Measurements from ENCODE around the gene ALK.

The ALK gene

GRCh38 chr2:29165362-29166241 lies 755.8 kb downstream of the ALK start:
- no peak overlapping the region for H3K4me3 ChIP-seq (ENCODE audit: low read depth, low read length)
- TF ChIP-seq MYC (IDR thresholded peaks at IDR 0.05; ENCODE audit: low read depth, low read length) (no peak), MAX (IDR thresholded peaks at IDR 0.05; ENCODE audit: low read depth, low read length) (no peak), CTCF (IDR thresholded peaks at IDR 0.05; ENCODE audit: low read depth, low read length) (no peak), POLR2A (IDR thresholded peaks at IDR 0.05; ENCODE audit: extremely low read depth, insufficient read length) (no peak)
- no peak for DNase-seq (ENCODE audit: low read depth)

- no peak for DNase-seq (ENCODE audit: low read depth)
- TF ChIP-seq POLR2A (IDR thresholded peaks at IDR 0.05; ENCODE audit: extremely low read depth, insufficient read length) (no peak), MAX (IDR thresholded peaks at IDR 0.05; ENCODE audit: low read depth, low read length) (no peak), CTCF (IDR thresholded peaks at IDR 0.05; ENCODE audit: low read depth, low read length) (no peak), MYC (IDR thresholded peaks at IDR 0.05; ENCODE audit: low read depth, low read length) (no peak)
- no peak overlapping the region for H3K4me3 ChIP-seq (ENCODE audit: low read depth, low read length)
Measured at GRCh38 chr2:29164091-29164846, 757.1 kb downstream of the ALK start.

GRCh38 chr2:29162204-29162928 lies 759.0 kb downstream of the ALK start:
- no peak overlapping the region for H3K4me3 ChIP-seq (ENCODE audit: low read depth, low read length)
- no peak for TF ChIP-seq MAX (IDR thresholded peaks at IDR 0.05; ENCODE audit: low read depth, low read length)
- no peak for TF ChIP-seq CTCF (IDR thresholded peaks at IDR 0.05; ENCODE audit: low read depth, low read length)
- no peak for TF ChIP-seq MYC (IDR thresholded peaks at IDR 0.05; ENCODE audit: low read depth, low read length)
- DNase-seq (ENCODE audit: low read depth): no peak

- H3K4me3 ChIP-seq (ENCODE audit: low read depth, low read length): no peak overlapping the region
- TF ChIP-seq POLR2A (IDR thresholded peaks at IDR 0.05; ENCODE audit: extremely low read depth, insufficient read length) (no peak), MYC (IDR thresholded peaks at IDR 0.05; ENCODE audit: low read depth, low read length) (no peak), CTCF (IDR thresholded peaks at IDR 0.05; ENCODE audit: low read depth, low read length) (no peak), MAX (IDR thresholded peaks at IDR 0.05; ENCODE audit: low read depth, low read length) (no peak)
- no peak for DNase-seq (ENCODE audit: low read depth)
Measured at GRCh38 chr2:29160184-29160583, 761.2 kb downstream of the ALK start.

GRCh38 chr2:29159125-29159524 lies 762.3 kb downstream of the ALK start:
- no peak for DNase-seq (ENCODE audit: low read depth)
- H3K4me3 ChIP-seq (ENCODE audit: low read depth, low read length): no peak overlapping the region
- TF ChIP-seq POLR2A (IDR thresholded peaks at IDR 0.05; ENCODE audit: extremely low read depth, insufficient read length) (no peak), MYC (IDR thresholded peaks at IDR 0.05; ENCODE audit: low read depth, low read length) (no peak), CTCF (IDR thresholded peaks at IDR 0.05; ENCODE audit: low read depth, low read length) (no peak), MAX (IDR thresholded peaks at IDR 0.05; ENCODE audit: low read depth, low read length) (no peak)

Data from NB4 (cell line).